CD14-positive monocyte (primary cell): ENCODE results near the gene HSPA12A. TPM values are rescaled to one million over a fixed set of nuclear protein-coding genes. Genes with fewer than 3 reads are reported as not detected.

Source experiments
- DNase-seq, 3 donors: peaks; one replicate each; pipeline ENCODE4 v3.0.0-alpha.2; 2011 to 2022
- H2AFZ ChIP-seq: 2 replicates; pipeline ENCODE4 v1.6.0; 2012; ENCODE audit warnings: mild to moderate bottlenecking, low read depth, low read length, inconsistent platforms; ENCODE audit not compliant: insufficient read depth, poor library complexity, severe bottlenecking
- H3K27ac ChIP-seq, 2 donors: 1 replicate in 1 of 2; 2 replicates in 1 of 2; pipeline ENCODE4 v1.5.1; 2012 to 2013; ENCODE audit warnings: low read length in 2 of 2, control low read depth in 1 of 2, inconsistent platforms in 1 of 2, low read depth in 1 of 2, mild to moderate bottlenecking in 1 of 2
- H3K27me3 ChIP-seq, 2 donors: one replicate each; pipeline versions ENCODE4 v1.6.0 to v1.6.1; 2011 to 2013; ENCODE audit warnings: low read length in 2 of 2; ENCODE audit not compliant: control insufficient read depth in 2 of 2, insufficient read depth in 2 of 2
- H3K36me3 ChIP-seq, 2 donors: replicated peaks in 1 of 2; 1 replicate in 1 of 2; 2 replicates in 1 of 2; pipeline versions ENCODE4 v1.5.1 to v1.6.1; 2012 to 2013; ENCODE audit warnings: low read length in 2 of 2, control low read depth in 1 of 2, inconsistent platforms in 1 of 2, mild to moderate bottlenecking in 1 of 2; ENCODE audit not compliant: insufficient read depth in 2 of 2, control insufficient read depth in 1 of 2
- H3K4me1 ChIP-seq, 2 donors: 1 replicate in 1 of 2; 2 replicates in 1 of 2; pipeline versions ENCODE4 v1.5.1 to v1.6.1; 2012 to 2013; ENCODE audit warnings: low read length in 2 of 2, control low read depth in 1 of 2, inconsistent platforms in 1 of 2, mild to moderate bottlenecking in 1 of 2, moderate library complexity in 1 of 2; ENCODE audit not compliant: insufficient read depth in 2 of 2, control insufficient read depth in 1 of 2
- H3K4me2 ChIP-seq: replicated peaks from 2 replicates; pipeline ENCODE3; 2012; ENCODE audit warnings: low read length, moderate library complexity, mild to moderate bottlenecking; ENCODE audit not compliant: poor library complexity, severe bottlenecking; ENCODE audit errors: extremely low read depth
- H3K4me3 ChIP-seq, 3 experiments: fragments of 200-600 bp in 1 of 3; sonication (generic) in 1 of 3; replicated peaks in 1 of 3; 1 replicate in 2 of 3; 2 replicates in 1 of 3; pipeline ENCODE4 v1.5.1; 2011 to 2013; ENCODE audit warnings: low read length in 3 of 3, mild to moderate bottlenecking in 3 of 3, control low read depth in 2 of 3, low read depth in 2 of 3, inconsistent platforms in 1 of 3, moderate library complexity in 1 of 3
- H3K79me2 ChIP-seq: 2 replicates; pipeline ENCODE4 v1.6.0; 2012; ENCODE audit warnings: mild to moderate bottlenecking, control low read depth, inconsistent platforms, low read length, moderate library complexity; ENCODE audit not compliant: insufficient read depth
- H3K9ac ChIP-seq: 2 replicates; pipeline ENCODE4 v1.6.0; 2017; ENCODE audit warnings: low read length, mild to moderate bottlenecking; ENCODE audit not compliant: insufficient read depth, poor library complexity, severe bottlenecking
- H3K9me3 ChIP-seq, 2 donors: replicated peaks in 1 of 2; 1 replicate in 1 of 2; 2 replicates in 1 of 2; pipeline versions ENCODE4 v1.5.1 to v1.6.1; 2012 to 2013; ENCODE audit warnings: low read length in 2 of 2, control low read depth in 1 of 2; ENCODE audit not compliant: control insufficient read depth in 1 of 2, insufficient read depth in 1 of 2
- H4K20me1 ChIP-seq: 2 replicates; pipeline ENCODE4 v1.6.0; 2012; ENCODE audit warnings: mild to moderate bottlenecking, low read length, control low read depth, moderate library complexity; ENCODE audit not compliant: insufficient read depth
- H3K27ac Mint-ChIP-seq, 7 donors: one replicate each; pipeline ENCODE4 v1.8.0; 2020; ENCODE audit warnings: mild to moderate bottlenecking in 7 of 7, mixed read lengths in 7 of 7, moderate library complexity in 6 of 7, inconsistent platforms in 2 of 7
- H3K27me3 Mint-ChIP-seq, 3 donors: one replicate each; pipeline ENCODE4 v1.8.0; 2021 to 2022; ENCODE audit warnings: low read depth in 3 of 3, mild to moderate bottlenecking in 3 of 3, mixed read lengths in 3 of 3, moderate library complexity in 3 of 3, inconsistent platforms in 1 of 3
- H3K36me3 Mint-ChIP-seq, 2 donors: one replicate each; pipeline ENCODE4 v1.8.0; 2020; ENCODE audit warnings: mixed read lengths in 2 of 2, inconsistent platforms in 1 of 2, mild to moderate bottlenecking in 1 of 2
- H3K4me1 Mint-ChIP-seq: one replicate; pipeline ENCODE4 v1.8.0; 2020; ENCODE audit warnings: mild to moderate bottlenecking, mixed read lengths
- H3K4me3 Mint-ChIP-seq, 2 donors: one replicate each; pipeline ENCODE4 v1.8.0; 2020; ENCODE audit warnings: mild to moderate bottlenecking in 2 of 2, mixed read lengths in 2 of 2, moderate library complexity in 1 of 2
- H3K9me3 Mint-ChIP-seq, 7 donors: one replicate each; pipeline ENCODE4 v1.8.0; 2020 to 2022; ENCODE audit warnings: mixed read lengths in 7 of 7, mild to moderate bottlenecking in 6 of 7, moderate library complexity in 6 of 7, inconsistent platforms in 2 of 7
- CTCF ChIP-seq: fragments of 200-600 bp; IDR thresholded peaks from one replicate; pipeline ENCODE4 v1.8.0; 2022; ENCODE audit warnings: antibody characterized with exemption, mild to moderate bottlenecking
- WGBS: methylation state at CpG from one replicate; pipeline ENCODE4 v1.1.5; 2013; ENCODE audit warnings: missing lambda C conversion rate; ENCODE audit not compliant: insufficient coverage; 5-methylcytosine and 5-hydroxymethylcytosine counted together
- intact Hi-C, 2 donors: fragments of 100-400 bp; cut with micrococcal nuclease; formaldehyde crosslinking; loops; one replicate each; pipeline versions ENCODE4 v1.15.0 to v1.15.1; 2023
- polyA plus RNA-seq, 3 donors: library from polyadenylated mRNA; depleted of rRNA in 1 of 3; unstranded in 2 of 3; stranded (reverse) in 1 of 3; fragments of 300-500 nt in 2 of 3; fragments of >200 nt in 1 of 3; fragmentation: Illumina TruSeq in 2 of 3; gene quantifications; 1 replicate in 2 of 3; 2 replicates in 1 of 3; pipeline ENCODE4 v1.2.3, GENCODE V29; 2012 to 2021

Gene HSPA12A
- polyA plus RNA-seq, 3 donors, result 0.01 TPM; not detected in 2

- Mint-ChIP-seq H3K4me1 (no peaks in the 10 kb centered on the region), H3K9me3 (peaks cover 0 to 3% (median under 1%) of the 10 kb centered on the region in 7 donors), H3K27me3 (peaks cover 7 to 16% (median 11%) of the 10 kb centered on the region in 3 donors), H3K27ac (no peak overlapping the region), H3K36me3 (no peaks in the 10 kb centered on the region), H3K4me3 (no peak overlapping the region)
- no peak for DNase-seq
- no peak for TF ChIP-seq CTCF
- Histone ChIP-seq H3K27ac (no peak overlapping the region), H3K27me3 (no peaks in the 10 kb centered on the region), H3K36me3 (no peaks in the 10 kb centered on the region), H3K4me3 (no peak overlapping the region), H3K4me2 (no peak overlapping the region), H3K9me3 (no peaks in the 10 kb centered on the region), H2AFZ (no peak overlapping the region), H3K4me1 (no peaks in the 10 kb centered on the region), H3K9ac (no peak overlapping the region), H4K20me1 (no peaks in the 10 kb centered on the region), H3K79me2 (no peaks in the 10 kb centered on the region)
- WGBS, result 95% methylated on average over 4 of the region's 8 CpGs
- intact Hi-C loops, result no loop called here
Observed at GRCh38 chr10:116633216-116633600, 109.2 kb downstream of the HSPA12A start.

GRCh38 chr10:116632596-116633215 is 109.7 kb downstream of the HSPA12A start:
- Mint-ChIP-seq H3K4me1 (no peaks in the 10 kb centered on the region), H3K4me3 (no peak overlapping the region), H3K36me3 (no peaks in the 10 kb centered on the region), H3K27me3 (peaks cover 7 to 19% (median 8%) of the 10 kb centered on the region in 3 donors), H3K27ac (no peak overlapping the region), H3K9me3 (peaks cover 0 to 3% (median 2%) of the 10 kb centered on the region in 7 donors)
- no peaks in the 10 kb centered on the region for H3K36me3 ChIP-seq
- 90% methylated on average over 13 of the region's 17 CpGs for WGBS
- peaks cover 0 to 3% of the 10 kb centered on the region in 2 donors for H3K27me3 ChIP-seq
- H4K20me1 ChIP-seq, result no peaks in the 10 kb centered on the region
- no peak for TF ChIP-seq CTCF
- DNase-seq, result no peak
- no peak overlapping the region for H2AFZ ChIP-seq
- no peak overlapping the region for H3K4me2 ChIP-seq
- H3K79me2 ChIP-seq, result no peaks in the 10 kb centered on the region
- H3K4me1 ChIP-seq, result no peaks in the 10 kb centered on the region
- no peaks in the 10 kb centered on the region for H3K9me3 ChIP-seq
- H3K9ac ChIP-seq, result no peak overlapping the region
- no peak overlapping the region for H3K4me3 ChIP-seq
- H3K27ac ChIP-seq, result no peak overlapping the region
- intact Hi-C loops, result no loop called here
